KMS-11 (cell line): Measurements from ENCODE around the gene TSEN2.

ENCODE experiments used
- H2AFZ ChIP-seq: fragments of 200-600 bp; sonication (generic); 2 replicates; pipeline ENCODE4 v1.6.1; 2016; ENCODE audit warnings: antibody characterized with exemption, mixed run types, low read depth
- H3K27ac ChIP-seq: fragments of 200-600 bp; sonication (generic); 2 replicates; pipeline ENCODE4 v1.6.1; 2016; ENCODE audit warnings: mild to moderate bottlenecking, mixed run types
- H3K27me3 ChIP-seq: fragments of 200-600 bp; sonication (generic); 2 replicates; pipeline ENCODE4 v1.6.1; 2017; ENCODE audit warnings: mild to moderate bottlenecking, low read depth, mixed run types, moderate library complexity; ENCODE audit not compliant: insufficient read depth
- H3K36me3 ChIP-seq: fragments of 200-600 bp; sonication (generic); 2 replicates; pipeline ENCODE4 v1.6.1; 2017; ENCODE audit warnings: mild to moderate bottlenecking, mixed run types; ENCODE audit not compliant: insufficient read depth
- H3K4me1 ChIP-seq: fragments of 200-600 bp; sonication (generic); 2 replicates; pipeline ENCODE4 v1.6.1; 2016; ENCODE audit warnings: mild to moderate bottlenecking, low read depth, mixed run types; ENCODE audit not compliant: poor library complexity, severe bottlenecking
- H3K4me2 ChIP-seq: fragments of 200-600 bp; sonication (generic); 2 replicates; pipeline ENCODE4 v1.7.0; 2016; ENCODE audit warnings: mild to moderate bottlenecking, mixed run types
- H3K4me3 ChIP-seq: fragments of 200-600 bp; sonication (generic); IDR thresholded peaks from 2 replicates; pipeline ENCODE4 v1.6.1; 2017; ENCODE audit warnings: low read depth, low read length, mixed read lengths; ENCODE audit not compliant: insufficient read depth
- H3K79me2 ChIP-seq: fragments of 200-600 bp; sonication (generic); 2 replicates; pipeline ENCODE4 v1.6.1; 2016; ENCODE audit warnings: low read depth, mixed run types; ENCODE audit not compliant: insufficient read depth
- H3K9ac ChIP-seq: fragments of 200-600 bp; sonication (generic); 2 replicates; pipeline ENCODE4 v1.6.1; 2016; ENCODE audit warnings: mild to moderate bottlenecking, mixed run types
- H4K20me1 ChIP-seq: fragments of 200-600 bp; sonication (generic); 2 replicates; pipeline ENCODE4 v1.6.1; 2016; ENCODE audit warnings: mild to moderate bottlenecking, mixed run types; ENCODE audit not compliant: insufficient read depth
- TF ChIP-seq, protein P1 (sequence below): fragments of 200-600 bp; sonication (generic); conservative IDR thresholded peaks from 2 replicates; pipeline ENCODE4 v1.6.1; 2017; ENCODE audit warnings: low read depth, mild to moderate bottlenecking, antibody characterized with exemption, low read length, moderate library complexity, mixed read lengths

TSEN2 gene

GRCh38 chr3:12489368-12489767 lies 5.1 kb downstream of the TSEN2 start:
- Histone ChIP-seq H3K79me2 (peaks cover 12% of the 10 kb centered on the region), H3K4me1 (peaks cover 8% of the 10 kb centered on the region), H3K36me3 (no peaks in the 10 kb centered on the region), H2AFZ (no peak overlapping the region), H3K4me2 (no peak overlapping the region), H3K4me3 (no peak overlapping the region), H3K27me3 (no peaks in the 10 kb centered on the region), H3K27ac (no peak overlapping the region), H3K9ac (no peak overlapping the region), H4K20me1 (no peaks in the 10 kb centered on the region)
- TF ChIP-seq, protein P1, sequence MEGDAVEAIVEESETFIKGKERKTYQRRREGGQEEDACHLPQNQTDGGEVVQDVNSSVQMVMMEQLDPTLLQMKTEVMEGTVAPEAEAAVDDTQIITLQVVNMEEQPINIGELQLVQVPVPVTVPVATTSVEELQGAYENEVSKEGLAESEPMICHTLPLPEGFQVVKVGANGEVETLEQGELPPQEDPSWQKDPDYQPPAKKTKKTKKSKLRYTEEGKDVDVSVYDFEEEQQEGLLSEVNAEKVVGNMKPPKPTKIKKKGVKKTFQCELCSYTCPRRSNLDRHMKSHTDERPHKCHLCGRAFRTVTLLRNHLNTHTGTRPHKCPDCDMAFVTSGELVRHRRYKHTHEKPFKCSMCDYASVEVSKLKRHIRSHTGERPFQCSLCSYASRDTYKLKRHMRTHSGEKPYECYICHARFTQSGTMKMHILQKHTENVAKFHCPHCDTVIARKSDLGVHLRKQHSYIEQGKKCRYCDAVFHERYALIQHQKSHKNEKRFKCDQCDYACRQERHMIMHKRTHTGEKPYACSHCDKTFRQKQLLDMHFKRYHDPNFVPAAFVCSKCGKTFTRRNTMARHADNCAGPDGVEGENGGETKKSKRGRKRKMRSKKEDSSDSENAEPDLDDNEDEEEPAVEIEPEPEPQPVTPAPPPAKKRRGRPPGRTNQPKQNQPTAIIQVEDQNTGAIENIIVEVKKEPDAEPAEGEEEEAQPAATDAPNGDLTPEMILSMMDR: no peak

- Histone ChIP-seq H3K27me3 (no peaks in the 10 kb centered on the region), H3K36me3 (no peaks in the 10 kb centered on the region), H3K27ac (no peak overlapping the region), H2AFZ (no peak overlapping the region), H3K79me2 (peaks cover 12% of the 10 kb centered on the region), H3K4me3 (no peak overlapping the region), H3K4me2 (no peak overlapping the region), H3K9ac (no peak overlapping the region), H3K4me1 (peaks cover 8% of the 10 kb centered on the region), H4K20me1 (no peaks in the 10 kb centered on the region)
- TF ChIP-seq, protein P1: no peak
Measured at GRCh38 chr3:12489832-12490231, 5.6 kb downstream of the TSEN2 start.

DNA sequence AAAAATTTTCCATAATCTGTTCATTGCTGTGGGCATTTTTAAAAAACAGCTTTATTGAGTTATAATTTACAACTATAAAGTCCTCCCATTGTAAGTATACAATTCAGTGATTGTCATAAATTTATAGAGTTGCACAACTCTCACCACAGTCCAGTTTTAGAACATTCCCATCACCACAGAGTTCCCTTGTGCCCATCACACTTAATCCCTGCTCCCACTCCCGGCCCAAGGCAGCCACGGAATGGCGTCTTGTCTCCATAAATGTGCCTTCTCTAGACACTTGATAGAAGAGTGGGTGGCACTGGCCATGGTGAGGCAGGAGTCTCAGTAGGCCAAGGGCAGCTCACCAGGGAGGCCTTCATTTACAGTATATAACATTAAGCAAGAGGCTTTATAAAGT lies 6.3 kb downstream of the TSEN2 start:
- Histone ChIP-seq H3K27ac (no peak overlapping the region), H3K4me2 (no peak overlapping the region), H3K79me2 (peaks cover 5% of the 10 kb centered on the region), H3K9ac (no peak overlapping the region), H3K4me1 (peaks cover 6% of the 10 kb centered on the region), H3K4me3 (no peak overlapping the region), H3K36me3 (no peaks in the 10 kb centered on the region), H2AFZ (no peak overlapping the region), H3K27me3 (no peaks in the 10 kb centered on the region), H4K20me1 (no peaks in the 10 kb centered on the region)
- TF ChIP-seq, protein P1: no peak

- Histone ChIP-seq H3K36me3 (no peaks in the 10 kb centered on the region), H3K4me2 (no peak overlapping the region), H3K27ac (no peak overlapping the region), H2AFZ (no peak overlapping the region), H3K79me2 (no peaks in the 10 kb centered on the region), H3K9ac (no peak overlapping the region), H3K4me3 (no peak overlapping the region), H3K27me3 (no peaks in the 10 kb centered on the region), H3K4me1 (no peaks in the 10 kb centered on the region), H4K20me1 (no peaks in the 10 kb centered on the region)
- TF ChIP-seq, protein P1: no peak
Measured at GRCh38 chr3:12495749-12496452, 11.6 kb downstream of the TSEN2 start.
